ENCODE measurements around the gene AADACL3. TPM values are rescaled to one million over a fixed set of nuclear protein-coding genes. Genes with fewer than 3 reads are reported as not detected.

AADACL3 gene
- polyA plus RNA-seq, 1 of the 3 experiments (the other 2 are of a cell fraction) = not detected

DNA sequence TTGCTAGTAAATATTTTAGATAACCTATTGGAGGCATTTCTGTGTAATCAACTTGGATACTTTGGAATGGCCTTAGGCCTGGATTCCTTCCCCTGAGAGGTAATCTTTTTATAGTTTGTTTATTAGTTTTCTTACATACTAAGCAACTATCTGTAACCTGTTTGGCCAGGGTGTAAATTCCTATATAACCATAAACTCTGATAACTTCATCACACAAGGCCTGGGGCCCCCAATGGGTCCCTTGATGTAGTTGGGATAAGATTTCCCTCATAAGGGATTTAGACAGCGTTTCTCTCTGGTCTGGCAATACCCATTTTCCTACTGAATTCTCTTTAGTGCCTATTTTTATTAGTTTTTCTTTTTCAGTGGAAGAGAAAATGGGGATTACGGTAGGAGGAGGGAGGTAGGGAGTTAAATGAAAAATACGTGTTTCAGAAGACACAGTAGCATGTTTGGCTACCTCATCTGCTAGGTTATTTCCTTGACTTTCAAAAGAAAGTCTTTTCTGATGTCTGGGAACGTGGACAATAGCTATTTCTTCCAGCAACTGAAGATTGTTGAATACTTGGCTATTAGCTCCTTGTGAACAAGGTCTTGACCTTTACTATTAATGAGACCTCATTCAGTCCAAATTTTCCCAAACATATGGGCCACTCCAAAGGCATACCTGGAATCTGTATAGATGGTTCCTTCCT, 7.4 kb upstream of the AADACL3 start:
- H4K20me1 ChIP-seq (ENCODE audit: insufficient read depth) = no peaks in the 10 kb centered on the region
- CTCF ChIA-PET = no interaction called here
- H3K9me3 ChIP-seq = no peaks in the 10 kb centered on the region
- no peak overlapping the region for H3K27ac ChIP-seq (ENCODE audit: low read depth in 2 of 2, low read length in 1 of 2)
- TF ChIP-seq, protein P1, sequence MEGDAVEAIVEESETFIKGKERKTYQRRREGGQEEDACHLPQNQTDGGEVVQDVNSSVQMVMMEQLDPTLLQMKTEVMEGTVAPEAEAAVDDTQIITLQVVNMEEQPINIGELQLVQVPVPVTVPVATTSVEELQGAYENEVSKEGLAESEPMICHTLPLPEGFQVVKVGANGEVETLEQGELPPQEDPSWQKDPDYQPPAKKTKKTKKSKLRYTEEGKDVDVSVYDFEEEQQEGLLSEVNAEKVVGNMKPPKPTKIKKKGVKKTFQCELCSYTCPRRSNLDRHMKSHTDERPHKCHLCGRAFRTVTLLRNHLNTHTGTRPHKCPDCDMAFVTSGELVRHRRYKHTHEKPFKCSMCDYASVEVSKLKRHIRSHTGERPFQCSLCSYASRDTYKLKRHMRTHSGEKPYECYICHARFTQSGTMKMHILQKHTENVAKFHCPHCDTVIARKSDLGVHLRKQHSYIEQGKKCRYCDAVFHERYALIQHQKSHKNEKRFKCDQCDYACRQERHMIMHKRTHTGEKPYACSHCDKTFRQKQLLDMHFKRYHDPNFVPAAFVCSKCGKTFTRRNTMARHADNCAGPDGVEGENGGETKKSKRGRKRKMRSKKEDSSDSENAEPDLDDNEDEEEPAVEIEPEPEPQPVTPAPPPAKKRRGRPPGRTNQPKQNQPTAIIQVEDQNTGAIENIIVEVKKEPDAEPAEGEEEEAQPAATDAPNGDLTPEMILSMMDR (IDR thresholded peaks at IDR 0.05) = no peak
- TF ChIP-seq YY1 (IDR thresholded peaks at IDR 0.05; ENCODE audit: low read depth) (no peak), NFIC (IDR thresholded peaks at IDR 0.05; ENCODE audit: borderline replicate concordance) (no peak), TEAD4 (IDR thresholded peaks at IDR 0.05; ENCODE audit: borderline replicate concordance, insufficient read depth) (no peak), JUND (IDR thresholded peaks at IDR 0.05) (no peak), FOXJ3 (CRISPR knock-in tag; IDR thresholded peaks at IDR 0.05) (no peak), EZH2phosphoT487 (IDR thresholded peaks at IDR 0.05; ENCODE audit: borderline replicate concordance, low read depth) (no peak), POLR2AphosphoS5 (IDR thresholded peaks at IDR 0.05; ENCODE audit: low read depth, low read length) (no peak), GATA2 (CRISPR knock-in tag; IDR thresholded peaks at IDR 0.05) (no peak), FOSL2 (IDR thresholded peaks at IDR 0.05; ENCODE audit: borderline replicate concordance, low read depth) (no peak)
- TF ChIP-seq, protein P2, sequence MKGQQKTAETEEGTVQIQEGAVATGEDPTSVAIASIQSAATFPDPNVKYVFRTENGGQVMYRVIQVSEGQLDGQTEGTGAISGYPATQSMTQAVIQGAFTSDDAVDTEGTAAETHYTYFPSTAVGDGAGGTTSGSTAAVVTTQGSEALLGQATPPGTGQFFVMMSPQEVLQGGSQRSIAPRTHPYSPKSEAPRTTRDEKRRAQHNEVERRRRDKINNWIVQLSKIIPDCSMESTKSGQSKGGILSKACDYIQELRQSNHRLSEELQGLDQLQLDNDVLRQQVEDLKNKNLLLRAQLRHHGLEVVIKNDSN (IDR thresholded peaks at IDR 0.05; ENCODE audit: borderline replicate concordance, low read depth) = no peak
- TF ChIP-seq, protein P3, sequence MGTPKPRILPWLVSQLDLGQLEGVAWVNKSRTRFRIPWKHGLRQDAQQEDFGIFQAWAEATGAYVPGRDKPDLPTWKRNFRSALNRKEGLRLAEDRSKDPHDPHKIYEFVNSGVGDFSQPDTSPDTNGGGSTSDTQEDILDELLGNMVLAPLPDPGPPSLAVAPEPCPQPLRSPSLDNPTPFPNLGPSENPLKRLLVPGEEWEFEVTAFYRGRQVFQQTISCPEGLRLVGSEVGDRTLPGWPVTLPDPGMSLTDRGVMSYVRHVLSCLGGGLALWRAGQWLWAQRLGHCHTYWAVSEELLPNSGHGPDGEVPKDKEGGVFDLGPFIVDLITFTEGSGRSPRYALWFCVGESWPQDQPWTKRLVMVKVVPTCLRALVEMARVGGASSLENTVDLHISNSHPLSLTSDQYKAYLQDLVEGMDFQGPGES (IDR thresholded peaks at IDR 0.05; ENCODE audit: low read depth, low read length) = no peak
- DNase-seq = no peak
- no peaks in the 10 kb centered on the region for H3K36me3 ChIP-seq (replicated peaks in 1 of 2; ENCODE audit: control insufficient read depth in 1 of 2, insufficient read depth in 2 of 2, low read length in 1 of 2)
- no peaks in the 10 kb centered on the region; the same call in 1 of the 2 replicates for H3K27me3 ChIP-seq (ENCODE audit: insufficient read depth)
- no peak overlapping the region for H3K4me2 ChIP-seq
- no peaks in the 10 kb centered on the region for H3K4me1 ChIP-seq (ENCODE audit: control insufficient read depth in 1 of 2, insufficient read depth in 2 of 2, low read depth in 1 of 2, low read length in 1 of 2)
- whole genome bisulfite sequencing (ENCODE audit: low lambda C conversion rate) = 5% methylated on average over 4 of the region's 4 CpGs
- H3K4me3 ChIP-seq (ENCODE audit: low read depth in 2 of 2, low read length in 1 of 2) = no peak overlapping the region
- no peaks in the 10 kb centered on the region for H3F3A ChIP-seq (replicated peaks; ENCODE audit: insufficient read depth)
- H2AFZ ChIP-seq (ENCODE audit: low read depth) = no peak overlapping the region
- POLR2A ChIA-PET = no interaction called here
- no peaks in the 10 kb centered on the region for H3K79me2 ChIP-seq (ENCODE audit: insufficient read depth)
- H3K9ac ChIP-seq = no peak overlapping the region
- H3K9me2 ChIP-seq = no peaks in the 10 kb centered on the region

DNA sequence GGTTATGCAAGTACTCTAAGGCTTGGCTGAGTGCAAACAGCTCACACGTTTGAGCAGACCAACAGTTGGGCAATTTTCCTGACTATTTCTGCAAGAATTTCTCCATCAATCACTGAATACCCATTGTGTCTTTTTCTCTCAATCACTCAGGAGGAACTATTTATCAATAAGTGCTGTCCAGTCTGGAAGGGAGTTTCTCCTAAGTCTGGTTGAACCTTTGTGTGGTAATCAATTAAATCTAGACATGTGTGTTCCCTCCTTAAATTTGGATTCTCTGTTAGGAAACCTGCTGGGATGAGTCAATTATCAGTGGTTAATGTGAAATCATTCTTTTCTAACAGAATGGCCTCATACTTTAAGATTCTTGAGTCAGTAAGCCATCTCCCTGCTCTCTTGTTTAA, 6.8 kb upstream of the AADACL3 start:
- no peaks in the 10 kb centered on the region for H4K20me1 ChIP-seq (ENCODE audit: insufficient read depth)
- no peak overlapping the region for H3K9ac ChIP-seq
- no peak overlapping the region for H3K4me3 ChIP-seq (ENCODE audit: low read depth in 2 of 2, low read length in 1 of 2)
- no peaks in the 10 kb centered on the region for H3F3A ChIP-seq (replicated peaks; ENCODE audit: insufficient read depth)
- H3K79me2 ChIP-seq (ENCODE audit: insufficient read depth) = no peaks in the 10 kb centered on the region
- H3K36me3 ChIP-seq (replicated peaks in 1 of 2; ENCODE audit: control insufficient read depth in 1 of 2, insufficient read depth in 2 of 2, low read length in 1 of 2) = no peaks in the 10 kb centered on the region
- ChIA-PET CTCF (no interaction called here), POLR2A (no interaction called here)
- no peak overlapping the region for H2AFZ ChIP-seq (ENCODE audit: low read depth)
- H3K27me3 ChIP-seq (ENCODE audit: insufficient read depth) = no peaks in the 10 kb centered on the region; the same call in 1 of the 2 replicates
- H3K4me1 ChIP-seq (ENCODE audit: control insufficient read depth in 1 of 2, insufficient read depth in 2 of 2, low read depth in 1 of 2, low read length in 1 of 2) = no peaks in the 10 kb centered on the region
- no peaks in the 10 kb centered on the region for H3K9me2 ChIP-seq
- DNase-seq = no peak
- no peaks in the 10 kb centered on the region for H3K9me3 ChIP-seq
- H3K27ac ChIP-seq (ENCODE audit: low read depth in 2 of 2, low read length in 1 of 2) = no peak overlapping the region
- WGBS (ENCODE audit: low lambda C conversion rate) = 0% methylated on average over 1 of the region's 1 CpG
- H3K4me2 ChIP-seq = no peak overlapping the region
- no peak for TF ChIP-seq NRF1 (IDR thresholded peaks at IDR 0.05; ENCODE audit: low read depth, low read length)

Data from SK-N-SH (cell line).